Epithelial cell of esophagus (primary cell): ENCODE results near the gene CSMD2.

Experiments used
- DNase-seq: peaks from one replicate; pipeline ENCODE4 v3.0.0; 2010; ENCODE audit warnings: low read depth
- H3K4me3 ChIP-seq: 2 replicates; pipeline ENCODE4 v1.5.1; 2011; ENCODE audit warnings: mild to moderate bottlenecking, low read length, control low read depth
- CTCF ChIP-seq: IDR thresholded peaks from 2 replicates; pipeline ENCODE4 v1.5.1; 2011; ENCODE audit warnings: low read depth, mild to moderate bottlenecking, low read length, control low read depth, inconsistent platforms; ENCODE audit not compliant: insufficient read depth; ENCODE audit errors: missing control alignments

The CSMD2 gene

GRCh38 chr1:33468011-33468410 lies 697.0 kb downstream of the CSMD2 start:
- DNase-seq = no peak
- no peak for TF ChIP-seq CTCF
- no peak overlapping the region for H3K4me3 ChIP-seq

GRCh38 chr1:33466159-33466558 lies 698.9 kb downstream of the CSMD2 start:
- TF ChIP-seq CTCF = no peak

GRCh38 chr1:33465316-33465715 lies 699.7 kb downstream of the CSMD2 start:
- H3K4me3 ChIP-seq = no peak overlapping the region
- TF ChIP-seq CTCF = no peak
- no peak for DNase-seq

More at GRCh38 chr1:33466159-33466558, 698.9 kb downstream of the CSMD2 start:
- DNase-seq = no peak
- no peak overlapping the region for H3K4me3 ChIP-seq

- TF ChIP-seq CTCF = no peak
- no peak overlapping the region for H3K4me3 ChIP-seq
- DNase-seq = no peak
Measured at GRCh38 chr1:33464552-33464951, 700.5 kb downstream of the CSMD2 start.
